Effector memory CD4-positive, alpha-beta T cell (primary cell): ENCODE results near the gene ARHGAP19.

Experiments
- DNase-seq, 3 donors: peaks; one replicate each; pipeline ENCODE4 v3.0.0-alpha.2; 2020
- H3K27ac ChIP-seq: 2 replicates; pipeline ENCODE4 v1.7.0; 2013; ENCODE audit warnings: mild to moderate bottlenecking, low read length, moderate library complexity; ENCODE audit not compliant: insufficient read depth, poor library complexity, severe bottlenecking
- H3K27me3 ChIP-seq: replicated peaks from 2 replicates; pipeline ENCODE4 v1.7.0; 2013; ENCODE audit warnings: mild to moderate bottlenecking, low read length; ENCODE audit not compliant: insufficient read depth, control insufficient read depth, poor library complexity, severe bottlenecking
- H3K36me3 ChIP-seq: 2 replicates; pipeline ENCODE4 v1.7.0; 2013; ENCODE audit warnings: mild to moderate bottlenecking, low read length, moderate library complexity; ENCODE audit not compliant: control insufficient read depth, insufficient read depth
- H3K4me1 ChIP-seq: 2 replicates; pipeline ENCODE4 v1.7.0; 2013; ENCODE audit warnings: low read length, mild to moderate bottlenecking; ENCODE audit not compliant: control insufficient read depth, insufficient read depth, poor library complexity, severe bottlenecking
- H3K4me3 ChIP-seq: 2 replicates; pipeline ENCODE4 v1.7.0; 2013; ENCODE audit warnings: low read length, low read depth, mild to moderate bottlenecking; ENCODE audit not compliant: insufficient read depth, poor library complexity, severe bottlenecking
- H3K9me3 ChIP-seq: 2 replicates; pipeline ENCODE4 v1.7.0; 2013; ENCODE audit warnings: mild to moderate bottlenecking, low read length, moderate library complexity; ENCODE audit not compliant: control insufficient read depth

The ARHGAP19 gene

DNA sequence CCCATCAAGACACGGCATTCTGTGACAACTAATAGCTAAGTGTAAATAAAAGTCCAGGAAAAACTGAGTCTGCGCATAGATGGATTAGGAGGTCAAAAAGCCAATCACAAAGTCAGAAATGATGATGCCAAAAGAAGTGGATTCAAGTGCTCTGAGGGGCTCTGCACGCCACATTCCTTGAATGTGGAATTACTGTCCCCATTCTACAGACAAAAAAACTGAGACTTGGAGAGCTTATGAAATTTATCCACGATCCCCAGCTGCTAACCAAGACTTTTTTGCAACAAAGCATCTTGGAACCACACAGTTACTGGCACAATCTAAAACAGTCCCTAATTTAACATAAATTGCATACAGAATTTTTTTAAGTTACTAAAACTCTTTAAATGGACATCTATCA lies 57.1 kb downstream of the ARHGAP19 start:
- no peak for DNase-seq
- Histone ChIP-seq H3K9me3 (no peaks in the 10 kb centered on the region), H3K27ac (no peak overlapping the region)

GRCh38 chr10:97234400-97234799 lies 58.0 kb downstream of the ARHGAP19 start:
- H3K4me1 ChIP-seq, result no peaks in the 10 kb centered on the region
- no peak overlapping the region for H3K27ac ChIP-seq
- H3K4me3 ChIP-seq, result no peak overlapping the region
- no peaks in the 10 kb centered on the region for H3K9me3 ChIP-seq
- no peak for DNase-seq
- H3K36me3 ChIP-seq, result no peaks in the 10 kb centered on the region
- no peaks in the 10 kb centered on the region for H3K27me3 ChIP-seq

More for the DNA sequence above, 57.1 kb downstream of the ARHGAP19 start:
- no peaks in the 10 kb centered on the region for H3K27me3 ChIP-seq
- H3K4me3 ChIP-seq, result no peak overlapping the region
- H3K36me3 ChIP-seq, result no peaks in the 10 kb centered on the region
- H3K4me1 ChIP-seq, result no peaks in the 10 kb centered on the region

- no peak for DNase-seq
- no peak overlapping the region for H3K27ac ChIP-seq
- H3K9me3 ChIP-seq, result no peaks in the 10 kb centered on the region
- no peaks in the 10 kb centered on the region for H3K27me3 ChIP-seq
- H3K4me3 ChIP-seq, result no peak overlapping the region
- no peaks in the 10 kb centered on the region for H3K4me1 ChIP-seq
- peaks cover 18% of the 10 kb centered on the region for H3K36me3 ChIP-seq
Observed at GRCh38 chr10:97230146-97230545, 62.3 kb downstream of the ARHGAP19 start.

DNA sequence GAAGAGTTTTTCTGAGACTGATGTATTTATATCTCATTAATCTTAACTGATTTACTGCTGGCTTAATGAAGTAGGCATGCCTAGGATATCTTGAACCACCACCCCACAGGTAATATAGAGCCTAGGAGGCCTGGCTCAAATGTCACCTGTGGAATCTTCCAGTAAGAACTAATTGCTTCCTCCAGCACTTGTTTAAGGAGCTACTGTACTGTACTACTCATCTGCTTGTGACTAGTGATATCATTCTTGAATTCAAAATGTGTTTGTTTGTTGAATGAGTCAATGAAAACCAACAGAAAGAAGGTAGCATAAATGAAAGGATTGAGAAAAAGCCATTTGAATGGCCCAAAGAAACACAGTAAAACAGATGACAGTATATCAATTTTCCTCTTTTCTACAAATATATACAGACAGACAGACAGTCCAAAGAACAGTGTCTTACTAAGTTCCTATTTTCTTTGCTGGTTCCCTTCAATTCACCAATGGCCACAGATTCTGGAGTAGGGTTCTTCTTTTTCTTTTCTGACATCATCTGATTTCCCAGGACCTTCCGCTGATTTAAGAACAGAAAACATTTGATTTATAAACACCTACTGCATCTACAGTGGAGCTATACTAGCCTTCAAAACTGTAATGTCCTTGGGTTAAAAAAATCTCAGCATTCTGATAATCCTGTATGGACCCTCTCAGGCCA lies 63.0 kb downstream of the ARHGAP19 start:
- Histone ChIP-seq H3K9me3 (no peaks in the 10 kb centered on the region), H3K27ac (no peak overlapping the region), H3K36me3 (peaks cover 18% of the 10 kb centered on the region), H3K4me1 (no peaks in the 10 kb centered on the region), H3K27me3 (no peaks in the 10 kb centered on the region), H3K4me3 (no peak overlapping the region)
- DNase-seq, result no peak

DNA sequence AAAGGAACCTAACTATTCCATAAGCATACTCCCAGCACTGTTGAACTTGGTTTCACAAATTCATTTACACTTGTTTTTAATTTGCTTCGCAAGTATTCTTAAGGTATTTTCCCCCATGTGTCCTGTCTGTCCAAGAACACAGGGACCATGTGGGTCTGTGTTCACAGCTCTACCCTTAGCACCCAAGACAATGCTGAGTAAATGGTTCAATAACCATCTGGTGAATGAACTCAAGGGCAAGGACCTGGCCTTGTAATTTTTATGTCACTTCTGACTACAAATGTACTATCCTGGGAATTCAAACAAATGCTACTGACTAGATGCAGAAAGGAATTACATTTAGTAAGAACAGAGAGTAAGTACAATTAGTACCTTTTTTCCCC lies 63.7 kb downstream of the ARHGAP19 start:
- no peak overlapping the region for H3K27ac ChIP-seq
- no peaks in the 10 kb centered on the region for H3K4me1 ChIP-seq
- H3K4me3 ChIP-seq, result no peak overlapping the region
- no peak for DNase-seq
- H3K27me3 ChIP-seq, result no peaks in the 10 kb centered on the region
- H3K9me3 ChIP-seq, result no peaks in the 10 kb centered on the region
- H3K36me3 ChIP-seq, result peaks cover 18% of the 10 kb centered on the region

- Histone ChIP-seq H3K36me3 (peaks cover 18% of the 10 kb centered on the region), H3K4me1 (no peaks in the 10 kb centered on the region), H3K27ac (no peak overlapping the region), H3K9me3 (no peaks in the 10 kb centered on the region), H3K4me3 (no peak overlapping the region), H3K27me3 (no peaks in the 10 kb centered on the region)
- DNase-seq, result no peak
Observed at GRCh38 chr10:97228130-97228774, 64.2 kb downstream of the ARHGAP19 start.

DNA sequence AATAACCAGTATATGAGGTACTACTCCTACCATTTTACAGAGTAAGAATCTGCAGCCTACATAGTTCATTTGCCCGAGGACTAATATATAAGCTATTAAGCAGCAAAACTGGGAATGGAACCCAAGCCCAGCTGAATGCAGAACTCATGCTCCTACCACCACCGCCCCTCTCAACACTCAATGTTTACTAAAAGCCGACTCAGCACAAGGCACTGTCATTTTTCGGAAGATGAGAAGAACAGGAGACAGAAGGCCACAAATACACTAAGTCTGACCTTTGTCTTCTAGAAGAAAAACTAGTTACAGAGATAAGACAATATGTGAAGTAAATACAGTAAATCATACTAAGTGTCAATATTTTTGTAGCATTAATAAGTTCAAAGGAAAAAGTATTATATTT lies 66.0 kb downstream of the ARHGAP19 start:
- Histone ChIP-seq H3K27me3 (no peaks in the 10 kb centered on the region), H3K4me1 (no peaks in the 10 kb centered on the region), H3K27ac (no peak overlapping the region), H3K36me3 (peaks cover 18% of the 10 kb centered on the region), H3K4me3 (no peak overlapping the region), H3K9me3 (no peaks in the 10 kb centered on the region)
- DNase-seq, result no peak

- Histone ChIP-seq H3K27me3 (no peaks in the 10 kb centered on the region), H3K9me3 (no peaks in the 10 kb centered on the region), H3K27ac (no peak overlapping the region), H3K36me3 (peaks cover 18% of the 10 kb centered on the region), H3K4me1 (no peaks in the 10 kb centered on the region), H3K4me3 (no peak overlapping the region)
- no peak for DNase-seq
Observed at GRCh38 chr10:97224483-97225435, 67.7 kb downstream of the ARHGAP19 start.

- Histone ChIP-seq H3K36me3 (peaks cover 13% of the 10 kb centered on the region), H3K4me3 (no peak overlapping the region), H3K9me3 (no peaks in the 10 kb centered on the region), H3K27ac (no peak overlapping the region), H3K27me3 (no peaks in the 10 kb centered on the region), H3K4me1 (no peaks in the 10 kb centered on the region)
- no peak for DNase-seq
Observed at GRCh38 chr10:97222326-97222961, 70.0 kb downstream of the ARHGAP19 start.
